Measurements from ENCODE around the gene ZCWPW1.

Gene ZCWPW1

GRCh38 chr7:100427762-100428198 is 723 bp downstream of the ZCWPW1 start:
- TF ChIP-seq CTCF (IDR thresholded peaks at IDR 0.05; ENCODE audit: insufficient read depth, missing control alignments), result no peak
- DNase-seq (ENCODE audit: insufficient read length, low spot score) (no peak), FAIRE-seq (no peak)

GRCh38 chr7:100426516-100426915 is 2.0 kb downstream of the ZCWPW1 start:
- FAIRE-seq (no peak), DNase-seq (ENCODE audit: insufficient read length, low spot score) (no peak)
- TF ChIP-seq CTCF (IDR thresholded peaks at IDR 0.05; ENCODE audit: insufficient read depth, missing control alignments), result no peak

GRCh38 chr7:100425347-100425746 is 3.2 kb downstream of the ZCWPW1 start:
- no peak for FAIRE-seq
- DNase-seq (ENCODE audit: insufficient read length, low spot score), result no peak
- no peak for TF ChIP-seq CTCF (IDR thresholded peaks at IDR 0.05; ENCODE audit: insufficient read depth, missing control alignments)

DNA sequence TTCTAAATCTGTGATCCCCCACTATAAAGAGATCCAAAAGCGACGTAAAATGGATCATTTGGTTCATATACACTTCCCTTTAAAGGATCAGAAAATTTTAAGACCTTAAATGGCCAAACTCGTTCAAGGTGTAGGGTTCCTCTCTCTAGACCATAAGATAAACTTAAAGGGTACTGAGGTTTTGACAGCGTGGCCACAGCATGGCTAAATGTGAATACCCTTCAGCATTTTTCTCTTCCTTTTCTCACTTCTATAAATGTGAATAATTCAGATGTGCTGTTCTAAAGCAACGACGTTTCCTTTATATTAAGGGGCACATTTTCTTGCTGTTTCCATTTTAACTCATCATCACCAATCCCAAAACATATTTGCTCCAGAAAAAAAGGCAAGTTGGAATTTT is 5.2 kb downstream of the ZCWPW1 start:
- FAIRE-seq (no peak), DNase-seq (ENCODE audit: insufficient read length, low spot score) (no peak)
- no peak for TF ChIP-seq CTCF (IDR thresholded peaks at IDR 0.05; ENCODE audit: insufficient read depth, missing control alignments)

- FAIRE-seq, result no peak
- TF ChIP-seq CTCF (IDR thresholded peaks at IDR 0.05; ENCODE audit: insufficient read depth, missing control alignments), result no peak
- no peak for DNase-seq (ENCODE audit: insufficient read length, low spot score)
Observed at GRCh38 chr7:100419660-100420226, 8.8 kb downstream of the ZCWPW1 start.

GRCh38 chr7:100418930-100419659 is 9.4 kb downstream of the ZCWPW1 start:
- no peak for TF ChIP-seq CTCF (IDR thresholded peaks at IDR 0.05; ENCODE audit: insufficient read depth, missing control alignments)
- DNase-seq (ENCODE audit: insufficient read length, low spot score), result no peak
- FAIRE-seq, result no peak

GRCh38 chr7:100415448-100415847 is 13.1 kb downstream of the ZCWPW1 start:
- no peak for TF ChIP-seq CTCF (IDR thresholded peaks at IDR 0.05; ENCODE audit: insufficient read depth, missing control alignments)
- DNase-seq (ENCODE audit: insufficient read length, low spot score) (no peak), FAIRE-seq (no peak)
